HG03521 (cell line): ENCODE results near the gene NR4A3.
A peak's percentile ranks its signal among the peaks of the same experiment; 100 is the strongest.
"Not testable (repeated sequence)": the region's sequence is repeated elsewhere in the genome, so short reads cannot be mapped to it uniquely, and the experiment has no call there.

Source experiments
- ATAC-seq: cut with Tn5 transposase; IDR thresholded peaks from one replicate; pipeline ENCODE4 v1.9.1; 2021; ENCODE audit warnings: mild to moderate bottlenecking, moderate library complexity; ENCODE audit not compliant: unreplicated experiment

The NR4A3 gene

GRCh38 chr9:99832558-99832864, 10.8 kb downstream of the NR4A3 start:
- ATAC-seq = no peak

DNA sequence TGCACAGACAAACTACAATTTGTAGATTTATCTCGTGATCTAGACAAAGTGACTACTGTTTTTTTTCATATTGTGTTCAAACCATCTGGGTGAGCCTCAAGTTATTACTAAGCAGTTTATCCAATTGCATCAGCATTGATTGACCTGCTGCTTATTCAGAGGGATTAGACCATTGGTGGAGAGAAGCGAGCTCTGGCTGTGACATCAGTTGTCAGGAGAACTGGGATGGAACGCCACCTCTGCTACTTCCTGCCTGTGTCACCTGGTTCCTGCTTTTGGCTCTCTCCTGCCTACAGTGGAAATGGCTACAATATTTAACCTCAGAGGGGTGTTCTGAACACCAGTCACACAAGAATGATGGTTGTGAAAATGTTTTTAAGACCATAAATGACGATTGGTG, 12.1 kb downstream of the NR4A3 start:
- no peak for ATAC-seq

DNA sequence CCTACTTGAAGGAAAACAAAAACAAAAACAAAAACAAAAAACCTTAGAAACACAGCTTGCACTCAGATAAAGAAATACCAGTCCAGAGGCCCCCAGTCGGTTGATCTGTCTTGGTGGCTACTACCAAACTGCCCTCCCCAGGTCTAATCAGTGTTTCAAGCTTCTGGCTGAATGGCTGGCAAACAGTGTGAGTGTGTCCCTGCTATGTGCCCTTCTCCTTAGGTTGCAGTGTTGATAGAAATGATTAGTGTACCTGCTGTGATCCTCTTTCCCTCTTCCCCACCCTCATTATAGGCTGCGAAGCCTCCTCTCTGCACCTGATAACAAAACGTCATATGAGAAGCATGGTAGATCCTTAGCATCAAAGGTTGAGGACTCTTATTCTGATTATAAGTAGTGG, 12.8 kb downstream of the NR4A3 start:
- ATAC-seq = no peak

GRCh38 chr9:99835142-99835541, 13.5 kb downstream of the NR4A3 start:
- no peak for ATAC-seq

GRCh38 chr9:99835581-99835980, 13.9 kb downstream of the NR4A3 start:
- ATAC-seq = no peak

DNA sequence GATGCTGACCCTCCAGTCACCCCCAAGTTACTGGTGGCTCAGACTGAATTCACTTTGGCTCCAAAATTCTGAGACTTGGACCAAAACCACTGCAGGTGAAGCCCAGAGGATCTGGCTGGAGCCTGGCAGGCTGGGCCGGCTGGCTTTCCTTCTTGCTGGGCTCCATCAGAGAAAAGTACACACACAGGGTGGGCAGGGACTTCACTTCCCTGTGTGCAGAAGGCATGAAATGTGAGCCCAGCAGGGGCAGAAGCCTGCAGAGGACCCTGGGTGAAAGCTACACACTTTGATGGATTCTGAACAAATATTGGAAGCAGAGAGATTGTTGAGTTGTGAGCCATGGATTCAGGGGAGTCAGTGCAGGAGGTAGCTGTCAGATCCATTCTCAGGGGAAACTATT, 18.4 kb downstream of the NR4A3 start:
- ATAC-seq = no peak

- ATAC-seq = no peak
Observed at GRCh38 chr9:99845063-99845462, 23.4 kb downstream of the NR4A3 start.

DNA sequence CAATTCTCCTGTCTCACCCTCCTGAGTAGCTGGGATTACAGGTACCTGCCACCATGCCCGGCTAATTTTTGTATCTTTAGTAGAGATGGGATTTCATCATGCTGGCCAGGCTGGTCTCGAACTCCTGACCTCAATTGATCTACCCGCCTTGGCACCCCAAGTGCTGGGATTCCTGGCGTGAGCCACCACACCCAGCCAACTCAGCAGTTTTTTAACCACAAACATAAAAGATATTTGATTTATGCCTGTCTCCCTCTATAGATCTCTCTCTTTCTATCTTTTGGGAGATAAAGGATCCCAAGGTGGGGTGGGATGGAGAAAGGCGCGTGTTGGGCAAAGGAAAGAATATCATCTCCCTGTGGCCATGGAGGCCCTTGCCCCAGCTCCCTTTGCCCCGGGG, 26.8 kb downstream of the NR4A3 start:
- ATAC-seq = no peak

GRCh38 chr9:99850736-99851499, 29.2 kb downstream of the NR4A3 start:
- peak; percentile 9 for ATAC-seq

- peak; percentile 81 for ATAC-seq
Observed at GRCh38 chr9:99851500-99851822, 29.8 kb downstream of the NR4A3 start.

GRCh38 chr9:99852617-99853016, 30.9 kb downstream of the NR4A3 start:
- peak; percentile 68 for ATAC-seq

- no peak for ATAC-seq
Observed at GRCh38 chr9:99855467-99856176, 33.9 kb downstream of the NR4A3 start.

DNA sequence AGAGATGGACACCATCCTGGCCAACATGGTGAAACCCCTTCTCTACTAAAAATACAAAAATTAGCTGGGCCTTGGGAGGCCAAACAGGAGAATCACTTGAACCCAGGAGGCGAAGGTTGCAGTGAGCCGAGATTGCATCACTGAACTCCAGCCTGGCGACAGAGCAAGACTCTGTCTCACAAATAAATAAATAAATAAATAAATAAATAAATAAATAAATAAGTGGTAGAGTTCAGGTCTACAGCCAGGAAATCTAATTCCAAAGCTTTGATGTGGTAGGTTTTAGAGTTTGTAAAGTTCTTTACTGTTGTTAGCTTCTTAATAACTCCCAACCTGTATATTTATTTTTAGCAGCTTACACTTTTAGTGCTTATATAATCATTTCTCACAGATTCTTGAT, 35.9 kb downstream of the NR4A3 start:
- ATAC-seq = not testable (repeated sequence)

- ATAC-seq = no peak
Observed at GRCh38 chr9:99858087-99858486, 36.4 kb downstream of the NR4A3 start.

GRCh38 chr9:99859243-99859980, 37.7 kb downstream of the NR4A3 start:
- no peak for ATAC-seq

DNA sequence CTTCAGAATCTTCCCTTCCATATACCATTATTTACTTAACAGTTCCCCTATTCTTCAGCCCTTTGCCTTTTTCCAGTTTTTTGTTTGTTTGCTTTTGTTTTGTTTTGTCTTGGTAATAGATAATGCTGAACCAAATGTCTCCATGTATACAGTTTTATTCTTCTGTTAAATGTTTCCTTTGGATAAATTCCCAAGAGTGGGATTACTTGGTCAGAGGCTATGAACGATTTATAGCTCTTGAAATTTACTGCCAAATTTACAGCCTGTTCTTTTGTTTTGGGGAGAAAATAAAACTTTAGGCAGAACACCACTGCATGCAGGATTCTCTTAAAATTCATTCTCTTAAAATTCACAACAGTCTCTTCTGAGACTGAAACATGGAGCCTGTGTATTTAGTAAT, 38.6 kb downstream of the NR4A3 start:
- ATAC-seq = no peak

- ATAC-seq = no peak
Observed at GRCh38 chr9:99863955-99864354, 42.3 kb downstream of the NR4A3 start.

- ATAC-seq = no peak
Observed at GRCh38 chr9:99866398-99866797, 44.7 kb downstream of the NR4A3 start.

DNA sequence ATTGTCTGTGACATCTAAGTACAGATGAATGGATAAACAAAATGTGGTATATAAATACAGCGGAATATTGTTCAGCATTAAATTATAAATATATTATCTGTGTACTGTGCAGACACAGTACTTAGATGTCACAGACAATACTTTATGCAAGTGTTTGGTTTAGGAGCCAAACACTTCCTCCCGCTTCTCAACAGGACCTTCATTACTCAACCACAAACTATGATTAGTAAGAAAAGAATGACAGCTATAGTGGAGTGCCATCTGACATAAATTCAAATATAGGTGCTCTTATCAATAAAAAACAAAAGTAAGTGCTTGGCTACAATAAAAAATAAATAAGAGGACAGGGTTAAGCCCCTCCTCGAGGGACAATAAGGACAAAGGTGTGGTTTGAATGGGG, 45.9 kb downstream of the NR4A3 start:
- no peak for ATAC-seq

- ATAC-seq = peak; percentile 61
Observed at GRCh38 chr9:99867968-99868367, 46.3 kb downstream of the NR4A3 start.

DNA sequence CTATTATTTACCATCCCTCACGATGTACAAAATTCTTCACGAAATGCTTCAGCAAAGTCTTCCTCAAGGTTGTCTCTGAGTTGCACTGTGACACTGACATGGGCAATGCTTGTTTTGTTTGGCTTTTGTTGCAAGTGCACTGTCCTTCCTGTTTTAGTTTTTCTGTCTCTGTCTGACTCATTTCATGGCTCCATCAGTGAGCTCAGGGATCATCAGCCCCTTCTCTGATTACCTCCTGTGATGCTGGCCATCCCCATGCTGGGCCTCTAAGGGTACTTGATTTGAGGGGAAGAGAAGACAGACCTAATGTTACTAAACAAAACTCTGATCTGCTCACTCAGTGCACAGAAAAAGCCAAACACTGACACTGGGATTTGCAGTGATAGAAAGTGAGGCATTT, 47.2 kb downstream of the NR4A3 start:
- ATAC-seq = no peak

DNA sequence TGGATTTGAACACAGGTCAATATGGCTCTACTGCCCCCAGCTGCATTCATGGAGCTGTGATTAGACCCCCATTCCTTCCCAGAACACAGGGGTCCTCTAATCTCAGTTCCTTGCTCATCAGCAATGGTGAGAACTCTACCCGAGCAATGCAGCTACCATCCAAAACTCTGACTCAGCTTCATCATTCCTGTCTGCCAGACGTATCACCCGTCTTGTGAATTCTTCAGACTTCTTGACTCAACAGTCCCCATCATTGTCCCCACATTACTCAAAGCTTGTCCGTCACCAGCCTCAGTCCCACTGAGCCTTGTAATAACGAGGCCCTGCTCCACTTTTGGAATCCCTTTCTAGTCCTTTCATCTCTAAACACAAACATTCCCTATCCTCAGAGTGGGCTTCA, 48.4 kb downstream of the NR4A3 start:
- ATAC-seq = no peak
